ENCODE data around the gene NUAK2. TPM values are rescaled to one million over a fixed set of nuclear protein-coding genes. Genes with fewer than 3 reads are reported as not detected.

Gene NUAK2
- total RNA-seq, 2 experiments from 2014 or later: 5.3 to 9.1 TPM

DNA sequence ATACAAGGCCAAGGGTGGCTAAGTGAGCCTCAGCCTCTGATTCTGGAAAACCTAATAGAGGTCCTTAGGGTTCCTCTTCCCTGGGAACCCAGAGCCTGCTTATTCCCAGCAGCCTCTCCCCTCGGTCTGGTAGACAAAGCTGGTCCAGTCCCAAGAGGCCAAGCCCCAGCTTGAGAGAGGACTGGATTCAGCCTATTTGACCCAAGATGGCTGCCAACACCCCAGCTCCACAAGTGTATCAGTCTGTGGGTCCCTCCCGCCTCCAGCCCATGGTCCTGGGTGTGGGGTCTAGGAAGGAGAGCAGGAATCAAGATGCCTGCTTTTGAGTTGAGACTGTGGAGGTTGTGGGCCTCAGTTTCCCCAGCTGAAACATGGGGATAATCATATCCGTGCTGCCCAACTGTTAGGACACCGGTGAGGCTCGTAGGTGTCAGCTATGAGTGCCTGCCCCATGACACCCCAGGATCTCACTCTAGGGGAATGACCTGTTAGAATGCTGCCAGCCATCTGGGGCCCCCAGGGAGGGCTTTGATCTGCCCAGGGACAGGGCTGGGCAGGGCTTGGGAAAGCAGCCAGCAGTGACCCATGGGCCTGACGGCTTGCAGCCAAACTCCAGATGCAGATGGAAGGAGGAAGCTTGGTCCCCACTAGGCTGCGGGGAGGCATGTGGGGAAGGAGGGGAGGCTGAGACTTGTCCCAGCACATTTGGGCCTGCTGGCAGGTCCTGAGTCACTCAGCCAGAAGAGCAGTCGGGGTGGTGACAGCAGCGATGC lies 45.4 kb downstream of the NUAK2 start:
- intact Hi-C loops (cut with micrococcal nuclease; ENCODE audit: unreplicated experiment): no loop called here
- H3K4me3 ChIP-seq (ENCODE audit: low read depth, low read length, poor library complexity, severe bottlenecking): no peak overlapping the region
- no peak overlapping the region for H3K4me2 ChIP-seq (ENCODE audit: low read length)
- no peak overlapping the region for H3K27ac ChIP-seq (ENCODE audit: low read depth, low read length, poor library complexity, severe bottlenecking)
- POLR2A ChIA-PET: interaction anchor here (0.6 to 4.1 kb wide), 6 partner anchors 10 to 49 kb away, joined by 3 to 45 read pairs (median 4); no protein-coding TSS in a partner anchor
- no peaks in the 10 kb centered on the region for H3K36me3 ChIP-seq (ENCODE audit: insufficient read depth, low read length)
- no peak overlapping the region for H2AFZ ChIP-seq (ENCODE audit: low read length)
- CTCF ChIA-PET (ENCODE audit: unreplicated experiment): interaction anchor here (0.5 to 4.2 kb wide), 3 partner anchors 11 to 254 kb away, joined by 3 to 60 read pairs (median 21); no protein-coding TSS in a partner anchor
- no peaks in the 10 kb centered on the region for H3K79me2 ChIP-seq (ENCODE audit: insufficient read depth, low read depth, low read length)
- no peaks in the 10 kb centered on the region for H3K9me2 ChIP-seq (ENCODE audit: insufficient read depth, low read length)
- no peak for DNase-seq (ENCODE audit: low spot score)
- peaks cover 50% of the 10 kb centered on the region for H3K4me1 ChIP-seq (ENCODE audit: insufficient read depth, low read length, poor library complexity, severe bottlenecking)
- no peak for TF ChIP-seq EZH2phosphoT487 (IDR thresholded peaks at IDR 0.05; ENCODE audit: borderline replicate concordance, low read depth, low read length)
- TF ChIP-seq, protein P1, sequence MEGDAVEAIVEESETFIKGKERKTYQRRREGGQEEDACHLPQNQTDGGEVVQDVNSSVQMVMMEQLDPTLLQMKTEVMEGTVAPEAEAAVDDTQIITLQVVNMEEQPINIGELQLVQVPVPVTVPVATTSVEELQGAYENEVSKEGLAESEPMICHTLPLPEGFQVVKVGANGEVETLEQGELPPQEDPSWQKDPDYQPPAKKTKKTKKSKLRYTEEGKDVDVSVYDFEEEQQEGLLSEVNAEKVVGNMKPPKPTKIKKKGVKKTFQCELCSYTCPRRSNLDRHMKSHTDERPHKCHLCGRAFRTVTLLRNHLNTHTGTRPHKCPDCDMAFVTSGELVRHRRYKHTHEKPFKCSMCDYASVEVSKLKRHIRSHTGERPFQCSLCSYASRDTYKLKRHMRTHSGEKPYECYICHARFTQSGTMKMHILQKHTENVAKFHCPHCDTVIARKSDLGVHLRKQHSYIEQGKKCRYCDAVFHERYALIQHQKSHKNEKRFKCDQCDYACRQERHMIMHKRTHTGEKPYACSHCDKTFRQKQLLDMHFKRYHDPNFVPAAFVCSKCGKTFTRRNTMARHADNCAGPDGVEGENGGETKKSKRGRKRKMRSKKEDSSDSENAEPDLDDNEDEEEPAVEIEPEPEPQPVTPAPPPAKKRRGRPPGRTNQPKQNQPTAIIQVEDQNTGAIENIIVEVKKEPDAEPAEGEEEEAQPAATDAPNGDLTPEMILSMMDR (conservative IDR thresholded peaks at IDR 0.05; ENCODE audit: low read length): no peak
- BruUV-seq (replicated peaks): no TSS peak
- no peaks in the 10 kb centered on the region for H3K9me3 ChIP-seq (ENCODE audit: low read length)
- no peaks in the 10 kb centered on the region for H4K20me1 ChIP-seq (ENCODE audit: insufficient read depth, low read length)

DNA sequence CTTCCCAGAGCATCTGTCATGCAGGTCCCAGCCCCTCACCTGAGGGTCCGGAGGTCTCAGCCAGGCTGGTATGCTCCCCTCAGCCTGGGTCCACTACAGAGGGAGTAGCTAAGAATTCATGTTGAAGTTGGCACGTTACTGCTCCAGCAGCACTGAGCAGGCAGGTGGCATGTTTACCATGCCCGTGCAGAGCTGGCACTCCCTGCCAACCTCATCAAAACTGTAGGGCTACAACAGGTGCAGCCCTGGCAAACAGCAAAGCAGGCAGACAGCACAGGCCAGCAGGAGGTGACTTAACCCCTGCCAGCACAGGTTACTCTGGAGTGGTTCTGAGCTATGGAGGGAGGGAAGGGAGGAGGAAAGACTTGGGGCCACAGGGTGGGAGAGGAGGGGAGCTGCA lies 46.4 kb downstream of the NUAK2 start:
- Histone ChIP-seq H3K9me2 (ENCODE audit: insufficient read depth, low read length) (no peaks in the 10 kb centered on the region), H3K27ac (ENCODE audit: low read depth, low read length, poor library complexity, severe bottlenecking) (no peak overlapping the region), H3K4me2 (ENCODE audit: low read length) (peak overlapping the region; percentile 26; the same call in 1 of the 2 replicates), H2AFZ (ENCODE audit: low read length) (no peak overlapping the region), H3K4me3 (ENCODE audit: low read depth, low read length, poor library complexity, severe bottlenecking) (no peak overlapping the region), H4K20me1 (ENCODE audit: insufficient read depth, low read length) (no peaks in the 10 kb centered on the region), H3K79me2 (ENCODE audit: insufficient read depth, low read depth, low read length) (no peaks in the 10 kb centered on the region), H3K9me3 (ENCODE audit: low read length) (no peaks in the 10 kb centered on the region), H3K36me3 (ENCODE audit: insufficient read depth, low read length) (no peaks in the 10 kb centered on the region), H3K4me1 (ENCODE audit: insufficient read depth, low read length, poor library complexity, severe bottlenecking) (peaks cover 44% of the 10 kb centered on the region)
- intact Hi-C loops (cut with micrococcal nuclease; ENCODE audit: unreplicated experiment): no loop called here
- TF ChIP-seq, protein P1 (conservative IDR thresholded peaks at IDR 0.05; ENCODE audit: low read length): 0 out of 2 replicates have a peak, but pooled peaks have one; percentile 18
- no peak for TF ChIP-seq EZH2phosphoT487 (IDR thresholded peaks at IDR 0.05; ENCODE audit: borderline replicate concordance, low read depth, low read length)
- BruUV-seq (replicated peaks): no TSS peak
- ChIA-PET POLR2A (interaction anchor here (0.6 to 4.1 kb wide), 5 partner anchors 11 to 50 kb away, joined by 3 to 45 read pairs (median 3); no protein-coding TSS in a partner anchor), CTCF (ENCODE audit: unreplicated experiment) (interaction anchor here (0.5 to 4.2 kb wide), 6 partner anchors 10 to 255 kb away, joined by 3 to 60 read pairs (median 10); partner anchors contain the start of gene NUAK2)
- DNase-seq (ENCODE audit: low spot score): no peak

All from OCI-LY7 (cell line).